GM18951 (cell line): Measurements from ENCODE around the gene DUSP9.

Experiments used
- POLR2A ChIP-seq: IDR thresholded peaks from 4 replicates; pipeline ENCODE4 v1.6.1; 2011; ENCODE audit warnings: mild to moderate bottlenecking; ENCODE audit not compliant: insufficient read length, insufficient read depth; ENCODE audit errors: extremely low read depth
- in situ Hi-C: fragments of 300-500 bp; cut with MboI; formaldehyde crosslinking; loops from one replicate; pipeline ENCODE4 v1.12.0; 2022; ENCODE audit warnings: low sequenced_read_pairs, mixed read lengths, inconsistent platforms; ENCODE audit not compliant: unreplicated experiment

The DUSP9 gene

GRCh38 chrX:153635788-153636668 is 11.0 kb upstream of the DUSP9 start:
- in situ Hi-C loops, result no loop called here
- no peak for TF ChIP-seq POLR2A

- in situ Hi-C loops, result no loop called here
- no peak for TF ChIP-seq POLR2A
Measured at GRCh38 chrX:153636716-153637115, 10.3 kb upstream of the DUSP9 start.

- in situ Hi-C loops, result no loop called here
- no peak for TF ChIP-seq POLR2A
Measured at GRCh38 chrX:153637121-153638040, 9.6 kb upstream of the DUSP9 start.

- in situ Hi-C loops, result no loop called here
- TF ChIP-seq POLR2A, result no peak
Measured at GRCh38 chrX:153638041-153638371, 9.0 kb upstream of the DUSP9 start.

- no peak for TF ChIP-seq POLR2A
- in situ Hi-C loops, result no loop called here
Measured at GRCh38 chrX:153638436-153639176, 8.4 kb upstream of the DUSP9 start.

GRCh38 chrX:153639177-153640044 is 7.6 kb upstream of the DUSP9 start:
- in situ Hi-C loops, result no loop called here
- no peak for TF ChIP-seq POLR2A

GRCh38 chrX:153640045-153640686 is 6.8 kb upstream of the DUSP9 start:
- TF ChIP-seq POLR2A, result no peak
- in situ Hi-C loops, result no loop called here

- in situ Hi-C loops, result no loop called here
- no peak for TF ChIP-seq POLR2A
Measured at GRCh38 chrX:153640736-153641575, 6.0 kb upstream of the DUSP9 start.

- in situ Hi-C loops, result no loop called here
- no peak for TF ChIP-seq POLR2A
Measured at GRCh38 chrX:153641627-153642026, 5.4 kb upstream of the DUSP9 start.

- no peak for TF ChIP-seq POLR2A
- in situ Hi-C loops, result no loop called here
Measured at GRCh38 chrX:153642051-153642654, 4.8 kb upstream of the DUSP9 start.

GRCh38 chrX:153642655-153643430 is 4.2 kb upstream of the DUSP9 start:
- in situ Hi-C loops, result no loop called here
- no peak for TF ChIP-seq POLR2A
